HG03159 (cell line): Measurements from ENCODE around the gene ACAP3.
"Not testable (repeated sequence)": the region's sequence is repeated elsewhere in the genome, so short reads cannot be mapped to it uniquely, and the experiment has no call there.

Experiments
- ATAC-seq: cut with Tn5 transposase; IDR thresholded peaks from one replicate; pipeline ENCODE4 v1.9.1; 2021; ENCODE audit warnings: mild to moderate bottlenecking, moderate library complexity; ENCODE audit not compliant: unreplicated experiment

Gene ACAP3

DNA sequence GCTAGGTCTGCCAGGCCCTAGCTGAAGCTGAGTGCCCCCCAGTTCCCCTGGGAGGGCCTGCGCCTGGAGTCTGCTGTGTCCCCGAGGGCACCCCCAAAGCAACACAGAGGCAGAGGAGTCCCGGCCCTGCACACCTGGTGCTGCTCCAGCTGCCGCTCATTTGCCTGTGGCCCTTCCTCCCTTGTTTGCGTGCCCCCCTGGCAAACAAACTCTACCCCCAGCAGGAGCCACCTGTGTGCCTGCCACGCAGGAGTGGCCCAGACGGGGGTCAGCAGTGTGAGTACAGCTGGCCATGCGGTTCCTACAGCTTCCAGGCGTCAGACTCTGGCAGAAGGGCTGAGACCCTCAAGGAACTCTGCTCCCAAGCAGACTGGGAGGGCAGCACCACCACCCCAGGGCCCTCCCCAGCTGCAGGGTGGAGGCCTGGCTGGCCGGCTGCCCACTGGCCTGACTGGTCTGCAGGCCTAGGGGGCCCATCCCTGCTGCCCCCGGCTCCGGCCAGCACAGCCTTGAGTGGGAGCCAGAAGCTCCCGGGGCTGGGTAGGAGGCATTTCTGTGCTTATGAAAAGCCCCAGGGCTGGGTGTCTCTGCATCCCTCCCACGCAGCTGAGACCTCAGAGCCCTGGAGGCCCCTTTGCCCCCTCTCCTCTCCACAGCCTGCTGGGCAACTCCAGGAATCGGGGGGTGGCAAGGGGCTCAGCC is 22.8 kb upstream of the ACAP3 start:
- no peak for ATAC-seq

DNA sequence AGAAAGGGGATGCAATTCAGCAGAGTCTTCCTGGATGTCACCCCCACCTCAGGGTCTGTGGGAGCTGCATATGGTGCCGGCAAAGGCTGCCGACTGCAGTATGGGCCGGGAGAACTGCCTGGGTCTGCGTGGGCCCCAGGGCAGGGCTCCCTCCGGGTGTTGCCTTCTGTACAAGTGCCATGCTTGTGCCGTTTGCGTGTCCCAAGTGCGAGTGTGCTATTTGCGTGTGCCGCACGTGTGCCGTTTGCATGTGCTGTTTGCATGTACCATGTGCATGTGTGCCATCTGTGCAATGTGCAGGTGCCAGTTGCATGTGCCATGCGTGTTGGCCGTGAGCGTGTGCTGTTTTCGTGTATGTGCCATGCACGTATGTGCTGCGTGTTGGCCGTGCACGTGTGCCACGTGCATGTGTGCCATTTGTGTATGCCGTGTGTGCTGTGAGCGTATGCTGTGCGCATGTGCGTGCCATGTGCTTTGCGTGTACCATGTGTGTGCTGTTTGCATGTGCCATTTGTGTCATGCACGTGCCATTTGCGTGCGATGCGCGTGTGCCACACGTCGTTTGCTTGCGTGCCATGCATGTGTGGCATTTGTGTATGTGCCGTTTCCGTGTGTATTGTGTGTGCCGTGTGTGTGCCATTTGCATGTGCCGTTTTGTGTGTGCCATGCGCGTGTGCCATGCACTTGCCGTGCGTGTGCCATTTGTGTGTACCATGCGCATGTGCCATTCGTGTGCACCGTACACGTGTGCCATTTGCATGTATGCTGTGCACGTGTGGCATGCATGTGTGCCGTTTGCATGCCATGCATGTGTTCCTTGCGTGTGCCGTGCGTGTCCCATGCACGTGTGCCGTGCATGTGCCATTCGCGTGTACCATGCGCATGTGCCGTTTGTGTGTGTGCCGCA is 21.8 kb upstream of the ACAP3 start:
- no peak for ATAC-seq

DNA sequence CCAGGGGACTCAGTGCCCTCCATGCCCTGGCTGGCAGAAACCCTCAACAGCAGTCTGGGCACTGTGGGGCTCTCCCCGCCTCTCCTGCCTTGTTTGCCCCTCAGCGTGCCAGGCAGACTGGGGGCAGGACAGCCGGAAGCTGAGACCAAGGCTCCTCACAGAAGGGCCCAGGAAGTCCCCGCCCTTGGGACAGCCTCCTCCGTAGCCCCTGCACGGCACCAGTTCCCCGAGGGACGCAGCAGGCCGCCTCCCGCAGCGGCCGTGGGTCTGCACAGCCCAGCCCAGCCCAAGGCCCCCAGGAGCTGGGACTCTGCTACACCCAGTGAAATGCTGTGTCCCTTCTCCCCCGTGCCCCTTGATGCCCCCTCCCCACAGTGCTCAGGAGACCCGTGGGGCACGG is 20.5 kb upstream of the ACAP3 start:
- no peak for ATAC-seq

DNA sequence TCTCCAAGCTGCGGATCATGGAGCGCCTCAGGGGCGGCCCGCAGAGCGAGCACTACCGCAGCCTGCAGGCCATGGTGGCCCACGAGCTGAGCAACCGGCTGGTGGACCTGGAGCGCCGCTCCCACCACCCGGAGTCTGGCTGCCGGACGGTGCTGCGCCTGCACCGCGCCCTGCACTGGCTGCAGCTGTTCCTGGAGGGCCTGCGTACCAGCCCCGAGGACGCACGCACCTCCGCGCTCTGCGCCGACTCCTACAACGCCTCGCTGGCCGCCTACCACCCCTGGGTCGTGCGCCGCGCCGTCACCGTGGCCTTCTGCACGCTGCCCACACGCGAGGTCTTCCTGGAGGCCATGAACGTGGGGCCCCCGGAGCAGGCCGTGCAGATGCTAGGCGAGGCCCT is 19.6 kb upstream of the ACAP3 start:
- no peak for ATAC-seq

DNA sequence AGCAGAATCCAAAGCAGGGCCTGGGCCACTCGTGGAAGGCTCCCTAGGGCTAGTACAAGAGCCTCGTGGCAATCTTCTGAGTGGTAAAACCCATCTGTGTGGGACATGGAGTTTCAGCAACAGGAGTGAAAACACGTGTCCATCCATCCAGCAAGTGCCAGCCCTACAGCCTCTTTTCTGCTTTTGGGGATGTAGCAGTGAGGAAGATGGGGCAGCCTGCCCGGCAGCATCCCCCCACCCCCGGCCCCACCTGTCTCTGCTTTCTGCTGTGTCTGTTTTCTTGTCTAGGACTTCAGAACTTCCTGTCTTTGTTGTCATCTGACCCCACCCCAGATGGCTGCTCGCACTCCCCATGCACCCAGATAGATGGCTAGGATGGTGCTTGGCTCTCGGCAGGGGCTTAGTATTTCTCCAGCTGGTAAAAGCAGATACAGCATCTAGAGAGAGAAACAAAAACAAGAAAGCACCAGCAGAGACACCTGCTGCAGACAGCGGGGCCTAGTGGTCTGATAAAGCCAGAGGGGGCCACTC is 18.4 kb upstream of the ACAP3 start:
- ATAC-seq, result no peak

DNA sequence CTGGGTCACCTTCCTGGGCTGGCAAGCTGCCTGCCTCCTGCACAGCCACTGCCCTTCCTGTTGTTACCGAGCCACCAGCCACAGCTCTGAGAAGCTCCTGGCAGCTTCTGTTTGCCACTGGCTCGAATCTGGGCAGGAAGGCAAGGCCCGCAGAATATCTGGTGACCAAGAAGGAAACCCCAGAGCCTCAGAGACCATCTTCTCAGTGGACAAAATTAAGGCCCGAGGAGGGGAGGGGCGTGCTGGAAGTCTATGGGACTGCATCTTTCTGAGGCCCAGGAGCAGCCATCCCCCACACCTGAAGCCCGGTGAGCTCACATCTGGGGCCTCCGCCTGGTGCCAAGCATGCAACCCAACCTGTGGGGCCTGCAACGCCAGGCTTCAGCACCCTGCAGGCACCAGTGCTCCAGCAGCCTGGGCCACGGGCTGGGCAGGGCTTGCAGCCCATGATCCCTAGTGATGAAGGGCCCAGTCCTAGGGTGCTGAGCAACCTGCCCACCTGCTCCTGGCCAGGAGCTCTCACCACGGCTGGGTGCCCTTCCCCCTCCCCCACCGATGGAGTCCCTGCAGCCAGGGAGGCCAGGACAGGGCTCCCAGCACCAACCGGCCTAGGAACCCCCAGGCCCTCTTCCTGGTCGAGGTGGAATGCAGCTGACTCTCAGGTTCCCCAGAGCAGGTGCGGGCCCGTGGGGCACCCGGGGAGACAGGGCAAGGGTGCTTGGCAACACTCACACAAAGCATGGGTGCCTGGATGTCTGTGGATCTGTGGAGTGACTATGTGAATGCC is 17.8 kb upstream of the ACAP3 start:
- ATAC-seq, result no peak

DNA sequence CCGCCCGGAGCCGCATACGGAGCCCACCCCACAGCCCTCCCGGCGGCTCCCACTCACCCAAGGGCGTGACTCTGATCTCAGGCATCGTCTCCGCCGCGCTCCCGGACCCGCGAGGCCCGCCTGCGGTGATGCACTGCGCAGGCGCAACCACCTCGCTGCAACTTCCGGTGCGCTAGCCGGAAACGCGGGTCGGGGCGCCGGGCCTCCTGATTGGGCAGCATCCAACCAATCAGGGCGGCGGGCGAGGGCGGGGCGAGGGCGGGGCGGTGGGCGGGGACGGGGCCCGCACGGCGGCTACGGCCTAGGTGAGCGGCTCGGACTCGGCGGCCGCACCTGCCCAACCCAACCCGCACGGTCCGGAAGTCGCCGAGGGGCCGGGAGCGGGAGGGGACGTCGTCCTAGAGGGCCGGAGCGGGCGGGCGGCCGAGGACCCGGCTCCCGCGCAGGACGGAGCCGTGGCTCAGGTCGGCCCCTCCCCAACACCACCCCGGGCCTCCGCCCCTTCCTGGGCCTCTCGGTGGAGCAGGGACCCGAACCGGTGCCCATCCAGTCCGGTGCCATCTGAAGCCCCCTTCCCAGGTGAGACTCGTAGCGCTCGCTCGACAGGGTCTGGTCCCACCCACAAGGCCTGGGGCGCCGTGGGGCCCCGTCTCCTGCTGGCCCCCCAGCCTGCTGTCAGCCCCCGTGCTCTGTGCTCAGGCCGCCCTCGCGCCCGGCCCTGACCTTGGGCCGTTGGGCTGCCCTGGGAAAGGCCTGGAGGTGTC is 17.0 kb upstream of the ACAP3 start, which contains the start of the genes CPTP and INTS11:
CPTP (plus strand) TSS at position 279 of the 764 bp plus-strand sequence. CDS start 2,109 bp downstream, outside the sequence.
INTS11 (minus strand) TSS at position 137 of the 764 bp plus-strand sequence; CDS start at position 85, 52 bp downstream.
- ATAC-seq, result peak; percentile 70

DNA sequence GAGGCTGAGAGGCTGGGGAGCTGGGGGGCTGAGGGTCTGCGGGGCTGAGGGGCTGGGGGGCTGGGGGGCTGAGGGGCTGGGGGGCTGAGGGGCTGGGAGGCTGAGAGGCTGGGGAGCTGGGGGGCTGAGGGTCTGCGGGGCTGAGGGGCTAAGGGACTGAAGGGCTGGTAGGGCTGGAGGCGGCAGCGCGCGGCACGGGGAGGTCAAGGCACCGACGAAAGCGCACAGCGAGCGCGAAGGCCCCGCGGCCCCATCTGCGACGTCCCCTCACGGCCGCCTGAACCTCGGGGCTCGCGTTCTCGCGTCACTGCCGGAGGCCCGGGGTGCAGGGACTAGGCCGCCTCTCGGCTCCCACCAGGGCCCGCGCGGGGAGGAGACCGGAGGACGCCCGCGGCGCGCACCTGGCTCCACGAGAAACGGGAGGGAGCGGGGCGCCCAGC is 16.4 kb upstream of the ACAP3 start:
- peak; percentile 44 for ATAC-seq

DNA sequence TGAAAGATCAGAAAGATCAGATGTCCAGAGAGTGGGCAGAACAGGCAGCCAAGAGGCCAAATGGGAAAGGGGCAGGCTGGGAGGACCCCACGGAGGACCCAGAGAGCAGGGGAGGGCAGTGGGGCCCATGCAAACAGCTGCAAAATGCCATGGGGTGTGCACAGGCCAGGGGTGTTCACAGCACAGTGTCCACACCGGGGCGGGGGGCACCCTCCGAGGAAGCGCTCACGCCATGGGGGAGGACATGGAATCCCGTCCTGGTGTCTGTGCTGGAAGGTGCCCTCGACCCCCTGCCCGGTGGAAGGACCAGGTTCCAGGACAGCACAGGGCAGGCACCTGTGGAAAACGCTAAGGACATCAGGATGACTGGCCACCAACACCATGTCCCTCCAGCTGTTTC is 15.2 kb upstream of the ACAP3 start:
- no peak for ATAC-seq

DNA sequence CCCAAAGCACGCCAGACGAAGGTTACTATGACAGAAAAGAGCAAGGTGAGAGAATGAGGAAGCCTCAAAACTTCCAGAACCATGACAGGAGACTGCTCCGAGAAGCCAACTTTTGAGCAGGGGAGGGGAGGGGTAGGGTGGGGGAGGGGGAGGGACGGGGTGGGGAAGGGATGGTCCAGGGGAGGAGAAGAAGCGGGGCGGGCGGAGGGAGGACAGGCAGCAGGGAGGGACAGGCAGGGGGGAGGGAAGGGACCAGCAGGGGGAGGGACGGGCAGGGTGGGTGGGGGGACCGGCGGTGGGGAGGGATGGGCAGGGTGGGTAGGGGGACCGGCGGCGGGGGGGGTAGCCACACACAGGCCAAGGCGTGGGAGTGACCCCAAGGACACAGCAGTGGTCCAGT is 14.7 kb upstream of the ACAP3 start:
- no peak for ATAC-seq

DNA sequence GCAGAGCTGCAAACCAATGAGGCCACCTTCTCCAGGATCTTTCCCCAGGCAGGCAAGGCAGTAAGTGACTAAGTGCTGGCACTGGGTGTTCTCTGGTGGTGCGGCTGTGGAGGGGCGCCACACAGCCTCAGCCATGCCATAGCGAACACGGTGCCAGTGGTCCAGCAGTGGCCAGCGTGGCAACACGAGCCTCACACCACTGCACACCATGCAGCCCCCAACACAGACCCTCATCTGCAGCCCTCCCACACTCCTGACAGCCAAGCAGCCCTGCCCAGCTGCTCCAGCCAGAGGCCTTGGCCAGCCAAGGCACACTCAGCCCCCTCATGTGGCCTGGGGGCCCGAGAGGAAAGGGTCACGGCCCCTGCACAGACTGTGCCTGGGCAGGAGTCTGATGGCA is 13.7 kb upstream of the ACAP3 start:
- ATAC-seq, result no peak

DNA sequence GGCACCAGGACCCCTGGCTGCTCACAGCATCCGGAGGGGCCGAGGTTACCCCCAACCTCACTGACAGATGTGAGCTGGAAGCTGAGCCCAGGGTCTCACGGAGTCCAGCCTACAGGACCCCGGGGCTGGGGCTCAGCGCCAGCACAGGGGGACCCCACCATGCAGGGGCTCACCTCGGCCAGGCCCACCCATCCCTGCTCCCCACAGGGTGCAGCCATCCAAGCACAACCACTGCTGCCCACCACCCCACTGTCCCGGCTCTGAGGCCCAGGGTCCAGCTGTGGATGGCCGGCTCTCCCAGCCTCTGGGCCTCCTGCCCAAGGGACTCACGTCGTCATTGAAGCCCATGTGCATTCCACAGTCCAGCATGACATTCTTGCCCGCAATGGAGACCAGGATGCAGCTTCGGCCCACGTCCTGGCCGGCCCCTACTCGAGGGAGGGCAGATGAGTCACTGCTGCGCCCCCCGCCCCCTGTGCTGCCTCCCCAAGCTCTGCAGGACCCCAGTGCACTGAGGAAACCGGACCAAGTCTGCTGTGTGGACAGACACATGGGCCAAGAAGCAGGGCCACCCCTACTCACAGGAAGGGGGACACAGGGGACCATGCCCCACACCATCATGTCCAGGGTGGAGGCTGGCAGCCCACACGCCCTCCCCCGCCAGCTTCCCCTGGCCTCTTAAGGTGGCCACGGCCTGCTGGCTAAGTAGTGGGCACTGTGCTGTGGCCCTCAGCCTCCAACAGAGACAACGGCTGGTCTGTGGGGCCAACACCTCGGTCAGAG is 13.1 kb upstream of the ACAP3 start:
- no peak for ATAC-seq

DNA sequence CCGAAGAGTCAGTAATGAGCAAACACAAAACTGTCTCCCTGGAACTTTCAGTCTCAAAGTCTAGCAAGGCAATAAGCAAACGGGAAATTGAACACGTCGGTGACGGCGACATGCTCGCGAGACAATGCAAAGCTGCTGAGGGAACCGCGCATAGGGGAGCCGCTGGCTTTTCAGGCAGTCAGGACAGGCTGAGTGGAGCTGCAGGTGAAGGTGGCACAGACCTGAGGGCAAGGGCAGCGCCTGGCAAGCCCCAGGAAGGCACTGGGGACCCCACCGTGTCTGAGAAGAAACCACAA is 11.9 kb upstream of the ACAP3 start:
- no peak for ATAC-seq

DNA sequence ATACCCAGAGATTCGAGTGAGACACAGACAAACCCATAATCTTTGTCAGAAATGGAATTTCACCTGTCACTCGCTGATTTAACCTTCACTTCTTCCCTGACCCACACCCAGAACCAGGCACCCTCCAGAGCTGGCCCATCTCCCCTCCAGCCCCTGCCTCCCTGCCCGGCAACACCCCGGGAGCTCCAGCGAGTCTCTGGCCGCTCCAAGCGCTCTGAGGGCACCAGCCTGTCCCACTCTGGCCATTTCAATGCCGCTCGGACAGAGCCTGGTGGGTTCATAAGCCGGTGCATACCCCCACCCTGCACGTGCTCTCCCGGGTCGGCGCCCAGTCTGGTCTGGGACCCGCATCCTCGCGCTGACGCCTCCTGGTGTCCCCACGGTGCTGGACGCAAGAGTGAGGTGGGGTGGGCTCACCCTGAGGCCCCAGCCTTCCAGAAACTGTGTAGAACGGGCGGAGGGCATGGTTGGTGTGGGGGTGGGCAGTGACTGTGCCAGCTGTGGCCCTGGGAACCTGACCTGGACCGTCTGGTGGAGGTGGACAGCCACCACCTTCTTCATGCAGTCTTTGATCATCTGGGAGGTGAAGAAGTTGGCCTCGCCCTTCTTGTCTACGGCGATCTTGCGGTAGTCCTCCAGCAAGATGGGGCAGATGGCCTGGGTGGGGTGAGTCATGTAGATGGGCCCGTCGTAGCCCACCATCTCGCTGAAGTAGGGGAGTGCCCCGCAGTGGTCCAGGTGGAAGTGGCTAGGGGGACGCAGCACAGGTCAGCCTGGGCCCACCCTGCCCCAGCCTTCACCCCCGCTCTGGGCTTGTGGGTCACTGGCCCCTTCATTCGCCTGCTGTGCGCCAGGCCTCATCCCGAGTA is 11.3 kb upstream of the ACAP3 start:
- ATAC-seq, result no peak

DNA sequence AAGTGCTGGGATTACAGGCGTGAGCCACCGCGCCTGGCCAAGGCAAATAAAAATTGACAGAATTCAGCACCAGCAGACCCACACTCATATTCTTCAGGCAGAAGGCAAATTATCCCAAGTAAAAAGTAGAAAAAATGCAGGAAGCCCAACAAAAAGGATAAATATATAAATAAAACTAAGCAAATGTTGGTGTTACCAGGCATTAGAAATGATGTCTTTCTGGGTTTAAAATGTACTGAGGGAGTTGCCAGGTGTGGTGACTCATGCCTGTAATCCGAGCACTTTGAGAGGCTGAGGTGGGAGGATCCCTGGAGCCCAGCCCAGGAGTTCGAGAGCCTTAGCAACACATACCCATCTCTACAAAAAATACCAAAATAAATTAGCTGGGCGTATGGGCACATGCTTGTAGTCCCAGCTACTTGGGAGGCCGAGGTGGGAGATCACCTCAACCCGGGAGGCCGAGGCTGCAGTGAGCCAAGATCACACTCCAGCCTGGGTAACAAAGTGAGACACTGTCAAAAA is 10.5 kb upstream of the ACAP3 start:
- no peak for ATAC-seq

DNA sequence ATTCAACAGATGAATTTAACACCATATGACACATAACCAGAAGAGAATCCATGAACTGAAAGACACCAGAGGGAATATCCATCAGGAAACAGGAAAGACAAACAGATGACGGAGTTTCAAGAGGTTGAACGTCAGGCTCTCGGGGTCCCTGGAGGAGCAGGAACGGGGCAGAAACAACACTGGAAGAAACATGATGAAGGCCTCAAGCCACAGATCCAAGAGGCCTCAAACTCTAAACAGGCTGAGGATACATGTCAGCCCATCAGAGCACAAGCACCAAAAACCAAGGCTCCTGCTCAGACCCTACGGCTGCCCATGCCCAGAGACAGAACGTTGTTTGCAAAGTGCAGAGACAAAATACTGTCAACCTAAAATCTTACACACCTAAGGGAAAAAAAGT is 9.7 kb upstream of the ACAP3 start:
- no peak for ATAC-seq

DNA sequence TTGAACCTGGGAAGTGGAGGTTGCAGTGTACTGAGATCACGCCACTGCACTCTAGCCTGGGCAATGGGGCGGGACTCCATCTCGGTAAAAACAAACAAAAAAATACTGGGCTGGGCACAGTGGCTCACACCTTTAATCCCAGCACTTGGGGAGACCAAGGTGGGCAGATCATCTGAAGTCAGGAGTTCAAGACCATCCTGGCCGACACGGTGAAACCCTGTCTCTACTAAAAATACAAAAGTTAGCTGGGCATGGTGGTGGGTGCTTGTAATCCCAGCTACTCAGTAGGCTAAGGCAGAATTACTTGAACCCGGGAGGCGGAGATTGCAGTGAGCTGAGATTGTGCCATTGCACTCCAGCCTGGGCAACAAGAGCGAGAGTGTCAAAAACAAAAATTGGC is 8.5 kb upstream of the ACAP3 start:
- ATAC-seq, result not testable (repeated sequence)

DNA sequence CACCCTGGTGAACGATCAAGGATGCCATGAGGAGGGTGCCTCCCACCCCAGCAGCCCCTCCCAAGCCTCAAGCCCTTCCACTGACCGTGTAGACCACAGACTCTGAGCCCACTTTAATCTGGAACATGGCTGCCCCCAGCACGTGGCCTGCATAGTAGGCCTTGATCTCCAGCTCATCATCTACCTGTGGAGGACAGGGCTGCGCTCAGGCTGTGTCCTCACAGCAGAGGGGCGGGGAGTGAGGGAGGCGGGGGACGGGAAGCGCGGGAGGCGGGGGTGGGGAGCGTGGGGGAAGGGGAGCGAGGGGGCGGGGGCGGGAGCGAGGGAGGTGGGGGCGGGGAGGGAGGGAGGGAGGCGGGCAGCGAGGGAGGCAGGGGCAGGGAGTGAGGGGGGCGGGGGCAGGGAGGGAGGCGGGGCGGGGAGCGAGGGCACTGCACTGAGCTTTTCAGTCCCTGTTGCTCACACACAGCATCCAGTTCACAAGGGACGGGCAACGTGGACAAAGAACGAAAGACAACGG is 7.8 kb upstream of the ACAP3 start:
- ATAC-seq, result no peak
